Hepatocyte (in vitro differentiated cells): Measurements from ENCODE around the gene MEGF11. TPM values are rescaled to one million over a fixed set of nuclear protein-coding genes. Genes with fewer than 3 reads are reported as not detected.

Experiments used
- DNase-seq: peaks from one replicate; pipeline ENCODE4 v3.0.0-alpha.2; 2016; ENCODE audit warnings: low spot score
- H2AFZ ChIP-seq: fragments of 200-600 bp; sonication (generic); 2 replicates; pipeline ENCODE4 v1.6.0; 2016; ENCODE audit warnings: antibody characterized with exemption, mild to moderate bottlenecking
- H3K27ac ChIP-seq: fragments of 200-600 bp; sonication (generic); 2 replicates; pipeline ENCODE4 v1.5.1; 2016; ENCODE audit warnings: mild to moderate bottlenecking
- H3K27me3 ChIP-seq: fragments of 200-600 bp; sonication (generic); 2 replicates; pipeline ENCODE4 v1.6.1; 2016
- H3K36me3 ChIP-seq: fragments of 200-600 bp; sonication (generic); replicated peaks from 2 replicates; pipeline ENCODE4 v1.5.1; 2016; ENCODE audit warnings: low read depth; ENCODE audit not compliant: insufficient read depth
- H3K4me1 ChIP-seq: fragments of 200-600 bp; sonication (generic); 2 replicates; pipeline ENCODE4 v1.5.1; 2016; ENCODE audit warnings: mild to moderate bottlenecking, moderate library complexity; ENCODE audit not compliant: insufficient read depth
- H3K4me2 ChIP-seq: fragments of 200-600 bp; sonication (generic); 2 replicates; pipeline ENCODE4 v1.6.0; 2016
- H3K4me3 ChIP-seq: fragments of 200-600 bp; sonication (generic); 2 replicates; pipeline ENCODE4 v1.5.1; 2016; ENCODE audit warnings: mild to moderate bottlenecking
- H3K79me2 ChIP-seq: fragments of 200-600 bp; sonication (generic); 2 replicates; pipeline ENCODE4 v1.6.0; 2017; ENCODE audit warnings: mild to moderate bottlenecking
- H3K9me2 ChIP-seq: fragments of 200-600 bp; sonication (generic); replicated peaks from 2 replicates; pipeline ENCODE4 v1.6.0; 2017; ENCODE audit warnings: mild to moderate bottlenecking; ENCODE audit not compliant: insufficient read depth
- H3K9me3 ChIP-seq: fragments of 200-600 bp; sonication (generic); 2 replicates; pipeline ENCODE4 v1.5.1; 2016; ENCODE audit warnings: low read depth, mild to moderate bottlenecking
- H4K20me1 ChIP-seq: fragments of 200-600 bp; sonication (generic); 2 replicates; pipeline ENCODE4 v1.6.0; 2016; ENCODE audit warnings: mild to moderate bottlenecking; ENCODE audit not compliant: insufficient read depth, poor library complexity, severe bottlenecking
- CTCF ChIP-seq: fragments of 200-600 bp; sonication (generic); IDR thresholded peaks from 2 replicates; pipeline ENCODE4 v1.5.1; 2016; ENCODE audit warnings: antibody characterized with exemption, mild to moderate bottlenecking; ENCODE audit not compliant: poor library complexity
- EZH2 ChIP-seq: fragments of 200-600 bp; sonication (generic); IDR thresholded peaks from 2 replicates; pipeline ENCODE4 v1.6.1; 2016; ENCODE audit warnings: antibody characterized with exemption, mild to moderate bottlenecking, borderline replicate concordance
- EZH2phosphoT487 ChIP-seq: fragments of 200-600 bp; sonication (generic); IDR thresholded peaks from one replicate; pipeline ENCODE4 v1.6.1; 2018; ENCODE audit warnings: antibody characterized with exemption, mild to moderate bottlenecking, low read depth, moderate library complexity; ENCODE audit not compliant: unreplicated experiment, severe bottlenecking
- WGBS: methylation state at CpG from one replicate; pipeline ENCODE4 v1.1.6; 2016; ENCODE audit warnings: low lambda C conversion rate; ENCODE audit errors: missing lambda C conversion rate; 5-methylcytosine and 5-hydroxymethylcytosine counted together
- polyA plus RNA-seq: library from polyadenylated mRNA; unstranded; fragments of >200 nt; fragmentation: Nextera tagmentation; extraction: Ambion mirVana; gene quantifications from 2 replicates; pipeline ENCODE4 v1.2.1, GENCODE V29; 2016
- total RNA-seq: library from RNA; depleted of rRNA; stranded (reverse); fragments of >200 nt; gene quantifications from 2 replicates; pipeline ENCODE4 v1.2.3, GENCODE V29; 2014

MEGF11 gene
- total RNA-seq, result 0.07 and 0.12 TPM in 2 replicates
- 0.25 TPM in 1 of 2 replicates, not detected in the other for polyA plus RNA-seq

GRCh38 chr15:66253418-66254088 is at the start of gene MEGF11:
MEGF11 (minus strand) TSS chr15:66253750; CDS start chr15:66128403, 125,347 bp downstream.
- Histone ChIP-seq H3K79me2 (no peaks in the 10 kb centered on the region), H3K27me3 (peaks cover 99% of the 10 kb centered on the region), H3K4me1 (peaks cover 22% of the 10 kb centered on the region), H3K27ac (no peak within 1 kb of the TSS), H3K4me2 (peak within 1 kb of the TSS; percentile 99), H3K4me3 (peak within 1 kb of the TSS; percentile 60), H3K9me2 (no peaks in the 10 kb centered on the region), H2AFZ (peak within 1 kb of the TSS; percentile 74), H3K9me3 (no peaks in the 10 kb centered on the region), H4K20me1 (no peaks in the 10 kb centered on the region), H3K36me3 (no peaks in the 10 kb centered on the region)
- peak; percentile 44 for DNase-seq
- WGBS, result 3% methylated on average over 49 of the region's 64 CpGs
- no peak for TF ChIP-seq EZH2phosphoT487
- no peak for TF ChIP-seq CTCF
- no peak for TF ChIP-seq EZH2

- Histone ChIP-seq H3K9me3 (no peaks in the 10 kb centered on the region), H3K36me3 (no peaks in the 10 kb centered on the region), H3K4me1 (no peaks in the 10 kb centered on the region), H4K20me1 (no peaks in the 10 kb centered on the region), H3K79me2 (peaks cover 2% of the 10 kb centered on the region), H3K4me2 (no peak overlapping the region), H3K27me3 (no peaks in the 10 kb centered on the region), H3K4me3 (no peak overlapping the region), H3K9me2 (no peaks in the 10 kb centered on the region), H3K27ac (peak overlapping the region; percentile 18), H2AFZ (no peak overlapping the region)
- TF ChIP-seq EZH2 (no peak), EZH2phosphoT487 (no peak), CTCF (no peak)
- DNase-seq, result no peak
- 92% methylated on average over 5 of the region's 5 CpGs for WGBS
Measured at GRCh38 chr15:66302489-66303278, 49.1 kb upstream of the MEGF11 start.

GRCh38 chr15:66298803-66299251 is 45.3 kb upstream of the MEGF11 start:
- peak; percentile 18 for DNase-seq
- Histone ChIP-seq H3K27ac (peak overlapping the region; percentile 41), H3K79me2 (peaks cover 33% of the 10 kb centered on the region), H3K36me3 (no peaks in the 10 kb centered on the region), H3K9me3 (no peaks in the 10 kb centered on the region), H3K4me1 (peaks cover 17% of the 10 kb centered on the region), H3K4me3 (no peak overlapping the region), H3K4me2 (no peak overlapping the region), H4K20me1 (no peaks in the 10 kb centered on the region), H2AFZ (no peak overlapping the region), H3K9me2 (no peaks in the 10 kb centered on the region), H3K27me3 (no peaks in the 10 kb centered on the region)
- 65% methylated on average over 4 of the region's 4 CpGs for WGBS
- no peak for TF ChIP-seq EZH2phosphoT487
- TF ChIP-seq CTCF, result no peak
- TF ChIP-seq EZH2, result no peak
